Esophagus muscularis mucosa (tissue), 4 donors: Measurements from ENCODE around the gene ELMO2. TPM values are rescaled to one million over a fixed set of nuclear protein-coding genes. Genes with fewer than 3 reads are reported as not detected.

ENCODE experiments used
- DNase-seq: peaks from one replicate; pipeline ENCODE4 v3.0.0-alpha.2; 2017; ENCODE audit errors: extremely low spot score
- H3K27ac ChIP-seq, 4 donors: fragments of 200-600 bp; sonication (generic); replicated peaks in 1 of 4; 1 replicate in 3 of 4; 2 replicates in 1 of 4; pipeline ENCODE4 v1.5.1; 2016 to 2019; ENCODE audit warnings: mild to moderate bottlenecking in 1 of 4
- H3K27me3 ChIP-seq, 4 donors: fragments of 200-600 bp; sonication (generic); one replicate each; pipeline versions ENCODE4 v1.5.1 to v1.6.0; 2016 to 2019
- H3K36me3 ChIP-seq, 4 donors: fragments of 200-600 bp; sonication (generic); one replicate each; pipeline ENCODE4 v1.5.1; 2016 to 2019
- H3K4me1 ChIP-seq, 4 donors: fragments of 200-600 bp; sonication (generic); one replicate each; pipeline ENCODE4 v1.5.1; 2016 to 2019
- H3K4me3 ChIP-seq, 4 donors: fragments of 200-600 bp; sonication (generic); 1 replicate in 2 of 4; 2 replicates in 2 of 4; pipeline ENCODE4 v1.5.1; 2016 to 2019; ENCODE audit warnings: mild to moderate bottlenecking in 4 of 4, moderate library complexity in 1 of 4
- H3K9me3 ChIP-seq, 4 donors: fragments of 200-600 bp; sonication (generic); 1 replicate in 3 of 4; 2 replicates in 1 of 4; pipeline ENCODE4 v1.5.1; 2016 to 2019
- EP300 ChIP-seq: sonication (generic); formaldehyde crosslinking; IDR thresholded peaks from one replicate; pipeline ENCODE4 v1.6.1; 2017; ENCODE audit warnings: antibody characterized with exemption
- POLR2A ChIP-seq: fragments of 450-650 bp; IDR thresholded peaks from one replicate; pipeline ENCODE4 v1.6.1; 2017; ENCODE audit warnings: antibody characterized with exemption, moderate library complexity, mild to moderate bottlenecking, low read depth
- POLR2AphosphoS5 ChIP-seq, 2 donors: sonication (generic); formaldehyde crosslinking; IDR thresholded peaks; one replicate each; pipeline ENCODE4 v1.6.1; 2017; ENCODE audit warnings: antibody characterized with exemption in 2 of 2
- WGBS: methylation state at CpG from one replicate; pipeline ENCODE4 v1.1.5; 2018; 5-methylcytosine and 5-hydroxymethylcytosine counted together
- intact Hi-C: fragments of 100-400 bp; cut with DNase I; formaldehyde crosslinking; loops from one replicate; pipeline ENCODE4 v1.15.1; 2023
- total RNA-seq, 4 donors: library from RNA; depleted of rRNA; stranded (reverse); fragments of >200 nt; gene quantifications; one replicate each; pipeline versions ENCODE4 v1.1.0 to v1.2.1, GENCODE V29; 2016
- TF ChIP-seq, protein P1 (sequence below), 3 experiments: fragments of 200-600 bp in 2 of 3; fragments of 450-650 bp in 1 of 3; sonication (generic) in 2 of 3; IDR thresholded peaks; one replicate each; pipeline ENCODE4 v1.5.1; 2017 to 2019; ENCODE audit warnings: antibody characterized with exemption in 3 of 3, mild to moderate bottlenecking in 2 of 3, moderate library complexity in 1 of 3

The ELMO2 gene
- total RNA-seq, 4 donors from 2014 or later, result 35.3 to 61.4 (median 51.8) TPM

DNA sequence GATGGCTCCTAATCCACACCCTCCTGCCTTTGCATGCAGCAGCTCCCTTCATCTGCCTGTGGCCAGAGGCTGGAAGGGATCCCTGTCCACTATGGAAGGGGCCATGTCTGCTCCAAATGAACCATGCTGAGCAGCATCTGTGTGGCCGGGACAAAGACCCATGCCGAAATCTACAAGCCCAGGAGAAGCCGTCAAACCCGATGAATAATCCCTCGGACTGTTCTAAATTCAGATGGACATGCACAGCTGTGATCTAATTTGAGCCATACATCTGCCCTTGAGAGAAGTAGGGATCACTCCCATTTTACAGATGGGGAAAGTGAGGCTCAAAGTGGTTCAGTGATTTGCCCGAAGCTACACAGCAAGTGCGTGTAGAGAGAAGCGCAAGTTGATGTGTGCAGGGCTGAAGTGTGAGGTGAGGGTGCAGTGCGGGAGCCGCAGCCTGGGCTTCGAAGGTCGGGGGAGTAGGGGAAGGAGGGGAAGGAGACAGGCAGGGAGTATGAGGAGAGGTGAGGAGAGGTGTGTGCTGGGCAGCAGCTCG is 75.5 kb downstream of the ELMO2 start:
- Histone ChIP-seq H3K27me3 (peaks cover 0 to 99% (median 25%) of the 10 kb centered on the region in 4 donors), H3K36me3 (no peaks in the 10 kb centered on the region), H3K4me1 (no peaks in the 10 kb centered on the region), H3K27ac (no peak overlapping the region), H3K9me3 (no peaks in the 10 kb centered on the region), H3K4me3 (no peak overlapping the region)
- TF ChIP-seq EP300 (no peak), POLR2A (no peak), POLR2AphosphoS5 (IDR thresholded peaks at IDR 0.05) (no peak)
- DNase-seq, result no peak
- intact Hi-C loops, result no loop called here
- WGBS, result 80% methylated on average over 11 of the region's 13 CpGs

DNA sequence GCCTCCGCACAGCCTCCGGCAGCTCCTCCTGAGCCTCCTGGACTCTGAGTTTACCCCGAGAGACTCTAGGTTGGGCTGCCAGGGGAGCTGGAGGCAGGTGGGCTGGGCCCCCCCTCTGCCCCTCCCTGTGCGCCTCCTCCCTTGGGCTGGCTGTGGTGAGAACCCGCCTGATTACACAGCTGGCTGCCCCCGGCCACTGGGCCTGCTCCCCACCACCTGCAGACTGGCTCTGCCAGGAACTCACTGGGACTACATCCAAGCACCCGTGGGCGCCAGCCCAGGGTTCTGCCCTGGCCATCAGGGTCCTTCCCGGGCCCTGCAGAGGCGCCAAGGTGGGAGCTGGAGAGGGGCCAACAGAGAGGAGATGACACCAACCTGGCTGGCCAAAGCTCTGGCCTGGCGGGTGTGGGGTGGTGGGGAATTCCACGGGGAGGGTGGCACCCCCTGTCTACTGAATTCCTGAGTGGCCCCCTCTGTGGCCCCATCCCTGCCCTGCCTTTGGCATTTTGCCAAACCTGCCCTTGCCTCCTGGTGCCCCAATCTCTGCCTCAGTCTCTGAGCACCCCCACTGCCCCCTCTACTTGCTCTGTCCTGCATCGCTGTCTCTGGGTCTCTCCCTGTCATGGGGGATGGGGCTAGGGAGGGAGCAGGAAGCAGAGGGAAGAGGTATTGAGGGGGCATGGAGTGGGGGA is 76.2 kb downstream of the ELMO2 start:
- WGBS, result 73% methylated on average over 5 of the region's 13 CpGs
- H3K4me3 ChIP-seq, result no peak overlapping the region
- TF ChIP-seq, protein P1, sequence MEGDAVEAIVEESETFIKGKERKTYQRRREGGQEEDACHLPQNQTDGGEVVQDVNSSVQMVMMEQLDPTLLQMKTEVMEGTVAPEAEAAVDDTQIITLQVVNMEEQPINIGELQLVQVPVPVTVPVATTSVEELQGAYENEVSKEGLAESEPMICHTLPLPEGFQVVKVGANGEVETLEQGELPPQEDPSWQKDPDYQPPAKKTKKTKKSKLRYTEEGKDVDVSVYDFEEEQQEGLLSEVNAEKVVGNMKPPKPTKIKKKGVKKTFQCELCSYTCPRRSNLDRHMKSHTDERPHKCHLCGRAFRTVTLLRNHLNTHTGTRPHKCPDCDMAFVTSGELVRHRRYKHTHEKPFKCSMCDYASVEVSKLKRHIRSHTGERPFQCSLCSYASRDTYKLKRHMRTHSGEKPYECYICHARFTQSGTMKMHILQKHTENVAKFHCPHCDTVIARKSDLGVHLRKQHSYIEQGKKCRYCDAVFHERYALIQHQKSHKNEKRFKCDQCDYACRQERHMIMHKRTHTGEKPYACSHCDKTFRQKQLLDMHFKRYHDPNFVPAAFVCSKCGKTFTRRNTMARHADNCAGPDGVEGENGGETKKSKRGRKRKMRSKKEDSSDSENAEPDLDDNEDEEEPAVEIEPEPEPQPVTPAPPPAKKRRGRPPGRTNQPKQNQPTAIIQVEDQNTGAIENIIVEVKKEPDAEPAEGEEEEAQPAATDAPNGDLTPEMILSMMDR (IDR thresholded peaks at IDR 0.05), result no peak
- no peak for TF ChIP-seq POLR2AphosphoS5 (IDR thresholded peaks at IDR 0.05)
- no peak for TF ChIP-seq POLR2A
- no peak for TF ChIP-seq EP300
- no peak for DNase-seq
- peaks cover 0 to 99% (median 25%) of the 10 kb centered on the region in 4 donors for H3K27me3 ChIP-seq
- no peaks in the 10 kb centered on the region for H3K9me3 ChIP-seq
- H3K4me1 ChIP-seq, result no peaks in the 10 kb centered on the region
- intact Hi-C loops, result no loop called here
- H3K36me3 ChIP-seq, result no peaks in the 10 kb centered on the region
- no peak overlapping the region for H3K27ac ChIP-seq

DNA sequence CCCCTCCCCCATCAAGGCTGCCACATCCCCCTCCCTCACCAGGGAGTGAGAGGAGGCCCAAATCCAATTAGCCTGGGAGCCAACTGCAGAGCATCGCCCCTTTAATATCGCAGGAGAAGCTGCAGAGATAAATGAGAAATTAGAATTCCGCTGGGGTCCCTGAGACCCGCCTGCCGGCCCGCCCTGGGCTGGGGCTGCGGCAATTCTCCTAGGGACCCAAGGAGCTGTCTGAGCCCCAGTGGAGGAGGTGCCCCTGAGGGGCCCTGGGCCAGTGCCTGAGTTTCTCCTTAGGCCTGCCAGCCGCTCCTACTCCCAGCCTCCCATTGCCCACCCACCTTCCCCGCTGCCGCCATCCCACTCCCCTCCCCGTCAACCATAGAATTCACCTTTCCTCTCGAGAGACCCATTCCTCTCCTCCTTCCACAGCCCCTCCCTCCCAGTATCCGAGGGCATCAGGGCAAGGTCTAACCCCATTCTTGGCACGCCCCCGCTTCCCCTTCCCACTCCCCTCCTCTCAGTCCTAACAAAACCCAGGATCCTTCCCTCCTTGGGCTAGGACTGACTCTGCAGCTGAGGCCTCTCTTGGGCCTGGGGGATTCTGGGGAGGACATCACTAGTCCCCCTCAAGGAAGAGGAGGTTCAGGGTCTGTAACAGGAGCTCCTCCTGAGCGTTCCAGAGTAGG is 78.1 kb downstream of the ELMO2 start:
- Histone ChIP-seq H3K36me3 (no peaks in the 10 kb centered on the region), H3K4me3 (no peak overlapping the region), H3K4me1 (no peaks in the 10 kb centered on the region), H3K9me3 (no peaks in the 10 kb centered on the region), H3K27me3 (peaks cover 0 to 98% (median 22%) of the 10 kb centered on the region in 4 donors), H3K27ac (no peak overlapping the region)
- TF ChIP-seq, protein P1 (IDR thresholded peaks at IDR 0.05), result no peak
- TF ChIP-seq POLR2AphosphoS5 (IDR thresholded peaks at IDR 0.05) (no peak), EP300 (no peak), POLR2A (no peak)
- WGBS, result 52% methylated on average over 13 of the region's 16 CpGs
- intact Hi-C loops, result no loop called here
- DNase-seq, result no peak

DNA sequence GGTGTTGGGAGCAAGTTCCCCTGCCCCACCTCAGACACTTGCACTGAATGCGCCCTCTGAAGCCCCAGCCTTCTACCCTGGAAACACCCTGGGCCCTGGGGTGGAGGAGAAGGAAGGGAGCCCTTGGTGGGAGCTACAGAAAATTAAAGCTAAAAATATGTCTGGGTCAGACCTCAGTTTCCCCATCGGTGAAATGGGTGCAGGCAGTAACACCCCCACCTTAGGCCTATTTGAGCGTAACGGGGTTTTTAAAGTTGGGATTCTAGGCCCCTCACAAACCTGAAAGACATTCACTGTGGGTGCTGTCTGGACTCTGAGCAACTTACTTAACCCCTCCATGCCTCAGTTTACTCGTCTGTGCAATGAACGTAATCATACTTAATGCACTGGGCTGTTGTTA is 78.9 kb downstream of the ELMO2 start:
- H3K27me3 ChIP-seq, result peaks cover 0 to 97% (median 22%) of the 10 kb centered on the region in 4 donors

More for the DNA sequence above, 78.9 kb downstream of the ELMO2 start:
- intact Hi-C loops, result no loop called here
- 94% methylated on average over 6 of the region's 6 CpGs for WGBS
- TF ChIP-seq POLR2A, result no peak
- no peak for TF ChIP-seq EP300
- no peak for TF ChIP-seq POLR2AphosphoS5 (IDR thresholded peaks at IDR 0.05)
- TF ChIP-seq, protein P1 (IDR thresholded peaks at IDR 0.05), result no peak
- no peaks in the 10 kb centered on the region for H3K36me3 ChIP-seq
- H3K9me3 ChIP-seq, result no peaks in the 10 kb centered on the region
- no peaks in the 10 kb centered on the region for H3K4me1 ChIP-seq
- no peak overlapping the region for H3K4me3 ChIP-seq
- DNase-seq, result no peak
- no peak overlapping the region for H3K27ac ChIP-seq
